Measurements from ENCODE around the gene HMCN1.
"Not testable (repeated sequence)": the region's sequence is repeated elsewhere in the genome, so short reads cannot be mapped to it uniquely, and the experiment has no call there.

HMCN1 gene

DNA sequence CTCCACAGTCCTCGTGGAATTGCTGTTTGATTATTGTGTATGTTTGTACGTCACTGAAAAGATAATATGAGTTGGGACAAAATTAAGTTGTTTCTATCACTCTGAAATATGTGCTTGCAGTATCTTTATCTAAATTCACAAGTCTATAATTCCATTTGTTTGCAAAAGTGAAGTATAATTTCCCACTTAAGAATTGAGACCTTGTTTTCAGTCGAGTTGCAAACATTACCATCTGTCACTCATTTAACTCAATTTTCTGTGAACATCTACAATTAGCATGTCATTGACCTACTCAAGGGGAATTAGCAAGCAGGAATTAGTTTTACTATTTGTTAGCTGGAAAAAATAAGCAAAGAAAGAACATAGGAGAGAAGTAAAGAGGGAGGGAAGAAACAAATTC, 445.0 kb downstream of the HMCN1 start:
- in situ Hi-C loops (cut with HindIII; ENCODE audit: low sequenced_read_pairs): no loop called here

DNA sequence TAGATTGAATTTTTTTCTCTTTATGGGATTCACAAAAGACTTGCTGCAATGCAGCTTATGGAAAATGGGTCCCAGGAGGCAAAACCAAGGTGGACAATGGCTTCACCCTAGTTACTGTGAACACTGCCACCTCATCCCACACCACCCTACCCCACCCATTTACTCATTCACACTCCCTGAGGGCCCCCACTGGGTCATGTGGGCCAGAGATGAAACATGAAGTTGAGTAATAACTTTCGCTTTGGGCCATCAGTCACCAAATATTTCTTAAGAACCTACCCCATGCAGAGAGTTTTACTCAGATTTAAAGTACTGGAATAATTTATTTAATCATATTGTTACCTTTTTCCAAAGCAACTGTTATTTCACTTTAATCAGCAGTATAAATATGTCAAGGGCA, 449.0 kb downstream of the HMCN1 start:
- in situ Hi-C loops (cut with HindIII; ENCODE audit: low sequenced_read_pairs): no loop called here

DNA sequence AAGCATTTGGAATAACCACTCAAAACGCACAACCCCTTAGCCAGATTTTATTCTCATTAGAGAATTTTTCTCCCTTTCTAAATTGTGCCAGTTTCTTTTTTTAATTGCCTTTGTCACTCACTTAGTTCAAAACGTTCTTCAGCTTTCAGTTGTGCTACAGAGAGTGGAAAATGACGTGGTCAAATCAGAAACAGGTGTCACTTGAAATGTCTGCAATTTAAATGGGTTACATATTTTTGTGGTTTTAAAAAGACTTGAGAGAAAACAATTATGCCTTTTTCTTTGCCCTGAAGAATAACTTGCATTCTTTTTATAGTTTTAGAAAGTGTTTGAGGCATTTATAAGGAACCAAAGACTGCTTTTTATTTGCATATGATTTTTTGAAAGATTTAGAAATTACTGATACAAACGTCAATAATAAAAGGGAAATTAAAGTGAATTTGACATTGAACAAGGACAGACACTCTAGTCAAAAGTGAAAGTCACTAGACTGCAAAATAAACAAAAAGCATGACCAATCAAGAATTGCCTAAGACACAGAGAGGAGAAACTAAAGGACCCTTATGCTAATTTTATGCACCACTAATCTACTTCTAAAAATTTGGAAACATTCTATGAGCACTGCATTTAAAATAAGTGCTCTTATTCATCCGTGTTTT, 449.9 kb downstream of the HMCN1 start:
- in situ Hi-C loops (cut with HindIII; ENCODE audit: low sequenced_read_pairs): no loop called here

DNA sequence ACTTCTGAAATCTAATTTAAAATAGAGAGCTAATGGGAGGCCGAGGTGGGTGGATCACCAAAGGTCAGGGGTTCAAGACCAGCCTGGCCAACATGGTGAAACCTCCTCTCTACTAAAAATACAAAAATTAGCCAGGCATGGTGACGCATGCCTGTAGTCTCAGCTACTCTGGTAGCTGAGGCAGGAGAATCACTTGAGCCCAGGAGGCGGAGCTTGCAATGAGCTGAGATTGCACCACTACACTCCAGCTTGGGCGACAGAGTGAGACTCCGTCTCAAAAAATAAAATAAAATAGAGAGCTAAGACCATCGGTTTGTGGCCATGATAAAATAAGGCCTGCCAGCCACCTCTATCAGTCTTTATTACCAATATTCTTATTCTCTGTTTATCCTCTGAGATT, 452.1 kb downstream of the HMCN1 start:
- in situ Hi-C loops (cut with HindIII; ENCODE audit: low sequenced_read_pairs): loop anchor here (5.0 kb wide), 1 partner anchor 384 kb away; no protein-coding TSS in a partner anchor

DNA sequence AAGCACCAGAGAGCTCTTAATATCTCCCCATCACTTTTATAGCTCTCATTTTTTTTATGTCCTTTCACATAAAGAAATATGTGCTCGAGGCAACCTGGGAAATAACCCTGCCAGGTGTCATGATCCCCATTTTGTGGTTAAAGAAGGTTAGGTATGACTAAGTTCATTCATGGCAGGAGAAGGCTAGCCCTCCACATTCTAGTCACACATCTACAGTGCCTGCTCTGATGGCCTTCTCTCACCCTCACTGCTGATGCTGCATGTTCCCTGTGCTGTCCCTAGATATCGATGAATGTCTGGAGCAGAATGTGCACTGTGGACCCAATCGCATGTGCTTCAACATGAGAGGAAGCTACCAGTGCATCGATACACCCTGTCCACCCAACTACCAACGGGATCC, 453.4 kb downstream of the HMCN1 start:
- in situ Hi-C loops (cut with HindIII; ENCODE audit: low sequenced_read_pairs): loop anchor here (5.0 kb wide), 1 partner anchor 385 kb away; no protein-coding TSS in a partner anchor

DNA sequence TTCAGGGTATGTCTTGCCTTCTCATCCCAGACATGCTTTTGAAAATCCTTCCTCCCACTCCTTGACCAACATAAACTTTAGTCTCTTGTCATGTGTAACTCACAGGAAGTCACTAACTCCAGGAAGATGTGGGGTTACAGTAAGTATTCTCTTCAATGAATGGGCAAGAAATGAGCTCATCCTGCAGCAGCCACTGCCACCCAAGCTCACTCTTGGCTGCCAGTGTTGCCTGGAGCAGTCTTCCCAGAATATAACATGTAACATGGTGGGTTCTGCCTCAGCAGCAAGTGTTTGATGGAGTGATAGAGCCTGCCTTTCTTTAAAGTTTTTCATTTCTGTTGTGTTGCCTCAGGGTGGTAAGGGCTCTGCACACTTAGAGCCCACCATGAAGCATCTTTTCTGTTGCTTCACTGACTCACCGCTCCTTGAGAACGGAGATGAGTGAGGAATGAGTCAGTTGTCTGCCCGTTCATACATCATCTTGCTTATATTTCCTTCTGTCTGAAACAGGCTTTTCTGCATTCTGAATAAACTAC, 453.9 kb downstream of the HMCN1 start:
- in situ Hi-C loops (cut with HindIII; ENCODE audit: low sequenced_read_pairs): loop anchor here (5.0 kb wide), 1 partner anchor 386 kb away; no protein-coding TSS in a partner anchor

DNA sequence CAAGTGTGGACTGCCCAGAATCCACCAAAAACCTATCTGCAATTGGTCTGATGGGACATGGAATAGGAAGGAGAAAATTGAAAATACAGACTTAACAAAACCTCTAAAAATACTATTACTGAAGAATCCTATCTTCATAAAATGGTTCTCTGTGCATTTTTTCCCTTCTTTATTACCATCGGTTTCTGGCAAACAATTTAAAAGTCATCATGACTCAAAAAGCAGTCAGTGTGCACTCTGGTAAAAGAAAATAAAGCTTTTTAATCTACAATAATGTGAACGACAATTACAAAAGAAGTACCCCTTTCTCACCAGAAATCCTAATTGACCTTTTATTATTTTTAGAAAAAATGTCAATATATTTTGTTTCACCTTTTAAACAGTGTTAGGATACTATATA, 454.5 kb downstream of the HMCN1 start:
- in situ Hi-C loops (cut with HindIII; ENCODE audit: low sequenced_read_pairs): loop anchor here (5.0 kb wide), 1 partner anchor 386 kb away; no protein-coding TSS in a partner anchor

DNA sequence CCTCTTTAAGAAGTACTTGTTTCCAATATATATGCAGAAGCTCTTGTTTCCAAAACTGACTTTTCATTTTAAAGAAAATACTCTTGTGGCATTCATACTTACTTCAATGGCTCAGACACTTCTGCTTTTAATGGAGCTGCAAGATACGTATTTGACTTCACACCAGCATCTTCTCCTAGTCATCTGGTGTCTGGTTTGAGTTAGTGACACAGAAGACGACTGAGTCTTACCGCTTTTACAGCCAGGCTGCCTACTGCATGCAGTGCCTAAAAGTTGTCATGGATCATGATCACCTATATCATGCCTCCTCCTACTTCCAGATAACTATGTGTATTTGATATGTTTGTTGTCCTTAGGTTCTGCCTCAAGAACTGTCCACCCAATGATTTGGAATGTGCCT, 455.0 kb downstream of the HMCN1 start:
- in situ Hi-C loops (cut with HindIII; ENCODE audit: low sequenced_read_pairs): loop anchor here (5.0 kb wide), 1 partner anchor 387 kb away; no protein-coding TSS in a partner anchor

DNA sequence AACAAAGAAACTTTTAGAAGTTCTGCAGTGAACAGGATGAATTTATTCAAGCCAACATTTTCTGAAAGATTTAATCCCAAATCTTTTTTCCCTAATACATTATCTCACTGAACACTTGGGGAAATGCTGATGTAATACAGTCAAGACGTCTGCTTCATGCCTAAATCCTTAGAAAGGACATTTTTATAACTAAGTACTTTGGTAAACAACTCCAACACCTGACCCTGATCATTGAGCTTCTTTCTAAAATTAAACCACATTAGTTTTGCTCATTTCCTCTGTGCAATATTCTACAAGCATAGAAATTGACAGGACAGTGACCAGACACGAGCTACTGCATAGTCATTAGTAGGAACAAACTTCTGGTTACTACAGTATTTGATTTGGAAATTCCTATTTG, 457.3 kb downstream of the HMCN1 start:
- in situ Hi-C loops (cut with HindIII; ENCODE audit: low sequenced_read_pairs): no loop called here

DNA sequence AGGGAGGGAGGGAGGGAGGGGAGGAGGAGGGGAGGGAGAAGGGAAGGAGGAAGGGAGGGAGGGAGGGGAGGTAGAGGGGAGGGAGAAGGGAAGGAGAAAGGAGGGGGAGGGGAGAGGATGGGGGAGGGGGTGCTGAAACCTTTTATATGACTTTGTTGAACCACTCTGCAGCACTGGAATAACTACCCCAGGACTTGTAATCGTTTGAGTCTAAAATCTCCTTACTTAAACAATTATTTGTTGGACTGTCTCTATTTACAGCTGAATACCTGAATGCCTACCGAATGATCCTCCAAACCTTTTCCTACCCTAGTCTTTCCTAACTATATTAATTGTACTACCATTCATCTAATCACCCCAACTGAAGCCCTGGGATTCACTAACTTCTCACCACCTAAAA, 459.0 kb downstream of the HMCN1 start:
- in situ Hi-C loops (cut with HindIII; ENCODE audit: low sequenced_read_pairs): no loop called here

DNA sequence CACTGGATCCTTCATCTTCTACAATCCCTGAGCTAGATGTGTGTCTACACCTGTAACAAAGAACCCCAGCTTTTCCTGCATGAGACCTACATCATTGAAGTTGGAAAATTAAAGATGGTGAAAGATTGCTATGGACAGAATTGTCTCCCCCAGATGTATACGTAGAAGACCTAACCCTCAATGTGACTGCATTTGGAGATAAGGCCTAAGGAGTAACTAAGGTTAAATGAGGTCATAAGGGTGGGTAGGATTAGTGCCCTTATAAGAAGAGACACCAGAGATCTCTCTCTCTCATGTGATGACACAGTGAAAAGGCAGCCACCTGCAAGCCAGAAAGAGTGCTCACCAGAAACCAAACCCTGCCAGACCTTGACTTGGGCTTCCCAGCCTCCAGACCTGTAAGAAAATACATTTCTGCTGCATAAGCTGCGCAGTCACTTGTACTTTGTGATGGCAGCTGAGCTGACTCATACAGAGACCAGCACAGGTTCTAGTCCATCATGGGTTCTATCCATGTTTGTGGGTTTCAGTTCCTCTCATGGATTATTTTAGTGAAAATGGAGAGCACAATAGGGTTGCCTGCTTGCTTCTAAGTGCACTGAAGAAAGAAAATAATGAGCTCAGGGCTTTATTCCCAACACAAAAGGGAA, 460.0 kb downstream of the HMCN1 start:
- in situ Hi-C loops (cut with HindIII; ENCODE audit: low sequenced_read_pairs): no loop called here

DNA sequence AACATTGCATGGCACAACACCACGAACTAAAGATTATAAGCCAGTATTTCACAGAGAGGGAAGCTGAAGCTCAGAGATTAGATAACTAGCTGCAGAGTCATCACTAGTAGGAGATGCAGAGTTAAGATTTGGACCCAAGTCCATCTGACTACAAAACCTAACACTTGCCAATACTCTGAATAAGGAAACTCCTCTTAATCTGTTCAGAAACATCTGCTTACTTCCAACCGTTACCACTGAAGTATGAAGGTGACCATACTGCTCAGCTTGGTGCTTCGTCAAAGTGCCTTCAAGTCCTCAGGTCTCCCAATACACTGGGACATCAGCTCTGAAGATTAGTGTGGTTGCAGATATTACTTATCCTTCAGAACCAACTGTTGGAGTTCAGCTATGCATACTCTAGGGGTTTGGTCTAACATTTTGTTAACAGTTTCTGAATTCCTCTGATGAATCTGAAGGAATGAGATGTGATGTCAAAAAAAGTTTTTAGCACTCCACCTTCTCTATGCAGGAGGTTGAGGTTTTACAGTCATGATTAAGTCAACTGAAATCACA, 461.3 kb downstream of the HMCN1 start:
- in situ Hi-C loops (cut with HindIII; ENCODE audit: low sequenced_read_pairs): no loop called here

DNA sequence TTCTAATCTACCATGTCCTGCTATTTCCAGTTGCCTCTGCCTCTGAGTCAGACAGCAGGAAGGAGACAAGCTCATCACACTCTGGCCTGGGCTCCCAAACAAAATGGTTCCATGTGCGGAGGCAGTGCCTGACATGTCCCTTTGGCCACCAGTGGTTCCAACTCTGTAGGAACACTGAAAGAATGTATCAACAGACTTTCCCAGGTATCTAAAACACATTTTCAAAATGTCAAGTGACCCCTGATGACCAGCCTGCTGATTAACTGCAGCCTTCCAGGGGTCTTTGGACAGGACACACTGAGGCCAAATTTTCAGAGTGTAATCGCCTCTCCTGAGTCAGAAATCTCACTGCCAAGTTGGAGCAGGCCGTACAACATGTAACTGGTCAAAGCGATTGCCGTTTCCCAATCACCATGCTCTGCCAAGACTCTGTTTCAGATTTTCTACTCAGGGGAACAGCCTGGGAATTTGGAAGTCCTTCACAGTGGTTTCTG, 468.1 kb downstream of the HMCN1 start:
- in situ Hi-C loops (cut with HindIII; ENCODE audit: low sequenced_read_pairs): loop anchor here (10.0 kb wide), 1 partner anchor 68 kb away; no protein-coding TSS in a partner anchor

DNA sequence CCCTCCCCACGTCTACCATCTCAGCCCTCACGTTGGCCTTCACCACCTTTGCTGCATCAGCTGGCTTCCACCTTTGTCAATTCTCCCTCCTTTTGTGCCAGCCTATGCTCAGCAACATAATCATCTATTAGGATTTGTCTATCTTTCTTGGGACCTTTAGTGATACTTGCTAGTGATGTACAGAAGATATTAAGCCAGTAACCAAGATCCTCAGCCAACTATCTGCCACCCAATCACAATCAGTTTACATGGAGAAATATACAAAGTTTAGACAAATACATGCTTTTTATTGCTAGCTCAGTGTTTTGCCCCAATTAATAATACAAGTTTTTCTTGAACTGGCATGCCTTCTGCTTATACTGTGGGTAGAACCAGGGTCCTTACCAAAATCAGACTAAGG, 468.6 kb downstream of the HMCN1 start:
- in situ Hi-C loops (cut with HindIII; ENCODE audit: low sequenced_read_pairs): loop anchor here (10.0 kb wide), 1 partner anchor 68 kb away; no protein-coding TSS in a partner anchor

DNA sequence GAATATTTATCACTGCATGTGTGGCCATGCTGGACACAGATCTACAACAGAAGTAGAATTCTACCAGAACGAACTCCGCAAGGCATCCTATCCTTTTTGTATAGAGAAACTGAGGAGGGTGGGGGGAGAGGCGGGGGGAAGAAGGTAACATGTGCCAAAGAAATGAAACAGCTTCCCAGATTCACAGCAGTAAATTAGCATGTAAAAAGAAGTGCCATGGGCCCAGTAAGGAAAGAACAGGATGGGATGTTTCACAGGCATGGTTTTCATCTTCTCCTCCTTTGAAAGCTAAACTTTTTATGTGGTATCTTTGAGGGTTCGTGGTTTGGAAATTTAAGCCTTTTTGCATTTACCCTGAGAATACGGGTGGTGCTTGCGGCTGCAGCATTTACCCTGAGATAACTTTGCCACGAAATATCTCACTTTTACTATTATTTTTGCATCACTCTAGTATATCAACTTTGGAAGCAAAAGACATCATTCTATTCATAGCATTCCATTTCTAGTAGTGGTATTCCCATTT, 471.9 kb downstream of the HMCN1 start:
- in situ Hi-C loops (cut with HindIII; ENCODE audit: low sequenced_read_pairs): loop anchor here (10.0 kb wide), 1 partner anchor 71 kb away; no protein-coding TSS in a partner anchor

DNA sequence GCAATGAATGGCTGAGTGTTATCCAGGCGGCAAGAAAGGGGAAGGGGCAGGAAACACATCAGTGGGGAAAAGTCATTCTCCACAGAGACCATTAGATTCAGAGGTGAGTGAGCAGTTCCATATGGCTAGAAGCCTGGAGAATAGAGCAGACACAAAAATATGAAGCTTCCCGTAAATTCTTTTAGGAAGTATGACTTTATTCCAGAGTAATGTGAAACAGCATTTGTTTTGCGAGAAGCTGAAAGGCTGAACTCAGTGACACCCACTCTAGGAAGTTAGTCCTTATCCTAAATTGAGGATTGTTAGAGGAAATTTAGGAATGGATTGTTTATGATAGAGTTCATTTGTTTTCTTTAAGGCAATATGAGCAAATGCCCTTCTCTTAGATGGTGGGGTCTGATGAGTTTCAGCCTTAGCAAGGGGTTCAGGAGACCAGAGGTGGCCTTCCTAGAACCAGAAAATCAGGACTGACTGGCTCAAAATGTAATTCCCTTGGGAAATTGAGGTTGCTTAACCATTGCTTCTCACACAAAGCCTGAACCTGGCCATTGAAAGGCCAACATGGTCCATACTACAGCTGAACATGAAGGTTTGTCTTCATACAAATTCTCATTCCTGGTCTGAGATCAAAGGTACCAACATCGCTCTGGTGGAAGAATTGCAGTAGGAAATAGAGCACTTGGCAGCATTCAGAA, 473.3 kb downstream of the HMCN1 start:
- in situ Hi-C loops (cut with HindIII; ENCODE audit: low sequenced_read_pairs): loop anchor here (10.0 kb wide), 1 partner anchor 73 kb away; no protein-coding TSS in a partner anchor

DNA sequence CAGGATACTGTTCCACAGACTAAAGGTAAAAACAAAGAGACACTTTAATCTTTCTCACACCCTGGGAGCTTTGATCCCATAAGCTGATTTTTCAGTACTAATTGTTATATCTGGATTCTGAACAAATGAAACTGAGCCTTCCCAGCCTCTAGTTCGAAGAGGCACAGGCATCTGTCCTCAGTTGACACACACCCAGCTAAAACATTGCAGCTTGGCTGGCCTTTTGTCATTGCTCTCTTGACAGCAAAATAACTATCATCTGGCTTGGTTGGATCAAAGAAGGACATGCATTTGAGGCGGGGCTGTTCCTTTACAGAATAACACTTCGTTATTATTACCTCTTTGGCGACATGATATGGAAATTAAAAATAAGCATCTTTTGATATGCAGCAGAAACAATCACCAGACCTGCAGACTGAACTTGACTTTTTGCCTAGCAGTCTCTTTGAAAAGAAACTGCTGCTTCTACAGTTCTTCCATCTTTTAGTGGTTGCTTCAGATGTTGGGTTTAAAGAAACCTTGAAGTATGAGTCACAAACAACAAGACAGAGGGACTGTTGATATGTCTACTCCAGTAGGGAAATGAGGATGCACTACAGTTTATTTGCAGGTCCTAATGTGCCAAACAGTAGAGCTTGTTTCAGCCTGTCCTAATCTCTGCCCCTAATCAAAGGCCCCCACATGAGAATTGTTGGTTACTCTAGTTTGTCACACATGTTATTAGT, 474.4 kb downstream of the HMCN1 start:
- in situ Hi-C loops (cut with HindIII; ENCODE audit: low sequenced_read_pairs): loop anchor here (10.0 kb wide), 1 partner anchor 74 kb away; no protein-coding TSS in a partner anchor

DNA sequence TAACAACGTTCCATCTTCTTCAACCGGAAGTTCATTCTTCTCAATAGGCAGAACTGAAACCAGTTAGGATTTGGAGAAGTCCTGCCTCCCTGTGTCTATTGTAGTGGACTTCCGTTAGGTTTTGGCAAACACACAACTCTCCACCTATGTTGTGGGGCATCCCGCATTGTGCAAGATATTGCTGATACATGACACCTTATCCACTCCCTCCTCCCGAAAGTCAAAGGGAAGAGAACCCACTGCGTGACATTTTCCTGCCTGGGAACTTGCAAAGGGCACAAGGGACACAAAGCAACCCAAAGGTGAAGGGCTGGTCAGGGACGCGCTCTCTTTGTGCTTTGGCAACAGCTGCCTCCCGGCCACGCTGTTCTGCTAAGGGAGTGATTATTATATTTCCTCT, 476.1 kb downstream of the HMCN1 start:
- in situ Hi-C loops (cut with HindIII; ENCODE audit: low sequenced_read_pairs): no loop called here

DNA sequence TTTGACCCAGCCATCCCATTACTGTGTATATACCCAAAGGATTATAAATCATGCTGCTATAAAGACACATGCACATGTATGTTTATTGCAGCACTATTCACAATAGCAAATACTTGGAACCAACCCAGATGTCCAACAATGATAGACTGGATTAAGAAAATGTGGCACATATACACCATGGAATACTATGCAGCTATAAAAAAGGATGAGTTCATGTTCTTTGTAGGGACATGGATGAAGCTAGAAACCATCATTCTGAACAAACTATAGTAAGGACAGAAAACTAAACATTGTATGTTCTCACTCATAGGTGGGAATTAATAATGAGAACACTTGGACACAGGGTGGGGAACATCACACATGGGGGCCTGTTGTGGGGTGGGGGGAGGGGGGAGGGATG, 477.4 kb downstream of the HMCN1 start:
- in situ Hi-C loops (cut with HindIII; ENCODE audit: low sequenced_read_pairs): not testable (repeated sequence)
